CD4-positive, alpha-beta memory T cell (primary cell): ENCODE results near the gene ZFP69B. TPM values are rescaled to one million over a fixed set of nuclear protein-coding genes. Genes with fewer than 3 reads are reported as not detected.
A peak's percentile ranks its signal among the peaks of the same experiment; 100 is the strongest.

Experiments
- CTCF ChIA-PET: fragments of 350-600 bp; sonication (Branson Sonifier 250); formaldehyde crosslinking; loops from one replicate; lab custom pipeline; 2021; ENCODE audit warnings: inconsistent platforms; ENCODE audit not compliant: partially characterized antibody; lab: Charles Lee
- POLR2A ChIA-PET: fragments of 350-600 bp; sonication (Branson Sonifier 250); formaldehyde crosslinking; loops from one replicate; lab custom pipeline; 2021; ENCODE audit not compliant: partially characterized antibody; lab: Charles Lee
- DNase-seq, 5 donors: peaks; one replicate each; pipeline versions ENCODE4 v3.0.0 to v3.0.0-alpha.2; 2020 to 2022; ENCODE audit warnings: mixed read lengths in 1 of 5
- H3K27ac ChIP-seq: one replicate; pipeline ENCODE4 v1.7.0; 2013; ENCODE audit warnings: low read depth, low read length
- H3K27me3 ChIP-seq: 2 replicates; pipeline ENCODE4 v1.7.0; 2013; ENCODE audit warnings: mild to moderate bottlenecking, low read length, moderate library complexity; ENCODE audit not compliant: insufficient read depth
- H3K36me3 ChIP-seq: 2 replicates; pipeline ENCODE4 v1.7.0; 2013; ENCODE audit warnings: mild to moderate bottlenecking, low read length, moderate library complexity; ENCODE audit not compliant: insufficient read depth
- H3K4me1 ChIP-seq: 2 replicates; pipeline ENCODE4 v1.7.0; 2013; ENCODE audit warnings: mild to moderate bottlenecking, low read length, moderate library complexity; ENCODE audit not compliant: insufficient read depth
- H3K4me3 ChIP-seq, 2 donors: one replicate each; pipeline ENCODE4 v1.7.0; 2013; ENCODE audit warnings: low read length in 2 of 2, mild to moderate bottlenecking in 1 of 2
- H3K9me3 ChIP-seq, 2 donors: one replicate each; pipeline ENCODE4 v1.7.0; 2013; ENCODE audit warnings: low read length in 2 of 2, control low read depth in 1 of 2; ENCODE audit not compliant: control insufficient read depth in 1 of 2
- H3K27ac Mint-ChIP-seq, 7 donors: one replicate each; pipeline ENCODE4 v1.8.0; 2020 to 2021; ENCODE audit warnings: mixed read lengths in 7 of 7, mild to moderate bottlenecking in 6 of 7, inconsistent platforms in 3 of 7, moderate library complexity in 3 of 7
- H3K27me3 Mint-ChIP-seq, 2 donors: one replicate each; pipeline ENCODE4 v1.8.0; 2020 to 2021; ENCODE audit warnings: mixed read lengths in 2 of 2
- H3K36me3 Mint-ChIP-seq, 2 donors: one replicate each; pipeline ENCODE4 v1.8.0; 2020 to 2021; ENCODE audit warnings: mixed read lengths in 2 of 2, inconsistent platforms in 1 of 2, mild to moderate bottlenecking in 1 of 2
- H3K4me1 Mint-ChIP-seq, 4 donors: one replicate each; pipeline ENCODE4 v1.8.0; 2020 to 2021; ENCODE audit warnings: mixed read lengths in 4 of 4, mild to moderate bottlenecking in 1 of 4
- H3K4me3 Mint-ChIP-seq, 8 donors: one replicate each; pipeline ENCODE4 v1.8.0; 2020 to 2021; ENCODE audit warnings: mixed read lengths in 8 of 8, mild to moderate bottlenecking in 7 of 8, moderate library complexity in 6 of 8, inconsistent platforms in 3 of 8
- H3K9me3 Mint-ChIP-seq, 8 donors: one replicate each; pipeline ENCODE4 v1.8.0; 2020 to 2021; ENCODE audit warnings: mixed read lengths in 8 of 8, mild to moderate bottlenecking in 5 of 8, inconsistent platforms in 3 of 8, moderate library complexity in 1 of 8
- intact Hi-C: fragments of 100-400 bp; cut with micrococcal nuclease; formaldehyde crosslinking; loops from one replicate; pipeline ENCODE4 v1.15.1; 2023
- polyA plus RNA-seq, 2 donors: library from polyadenylated mRNA; unstranded; fragments of 300-500 nt; fragmentation: Illumina TruSeq; gene quantifications; one replicate each; pipeline ENCODE4 v1.2.3, GENCODE V29; 2021
- total RNA-seq, 2 experiments: library from RNA; stranded (reverse); gene quantifications; one replicate each; pipeline ENCODE4 v1.2.3, GENCODE V29; 2021

ZFP69B gene
- total and polyA plus RNA-seq, 4 experiments from 2014 or later: 2.1 to 7.9 (median 5.0) TPM

GRCh38 chr1:40432644-40433390 is 17.5 kb upstream of the ZFP69B start:
- Mint-ChIP-seq H3K27ac (peak overlapping the region in 1 of 7 donors; percentile 71), H3K27me3 (no peaks in the 10 kb centered on the region), H3K4me3 (no peak overlapping the region), H3K4me1 (no peaks in the 10 kb centered on the region), H3K9me3 (peaks cover 0 to 2% (median 0%) of the 10 kb centered on the region in 8 donors), H3K36me3 (no peaks in the 10 kb centered on the region)
- intact Hi-C loops: no loop called here
- Histone ChIP-seq H3K36me3 (no peaks in the 10 kb centered on the region), H3K27me3 (no peaks in the 10 kb centered on the region), H3K4me1 (no peaks in the 10 kb centered on the region), H3K9me3 (no peaks in the 10 kb centered on the region), H3K27ac (no peak overlapping the region), H3K4me3 (no peak overlapping the region)
- no peak for DNase-seq
- CTCF ChIA-PET: interaction anchor here (0.6 to 3.5 kb wide), 5 partner anchors 25 to 289 kb away, joined by 3 to 15 read pairs (median 3); no protein-coding TSS in a partner anchor
- POLR2A ChIA-PET: interaction anchor here (0.5 kb wide), 1 partner anchor 31 kb away, joined by 3 read pairs; no protein-coding TSS in a partner anchor

GRCh38 chr1:40435471-40435870 is 14.8 kb upstream of the ZFP69B start:
- Mint-ChIP-seq H3K4me1 (peaks cover 0 to 3% (median under 1%) of the 10 kb centered on the region in 4 donors), H3K4me3 (no peak overlapping the region), H3K9me3 (peaks cover 0 to 2% (median 0%) of the 10 kb centered on the region in 8 donors), H3K36me3 (no peaks in the 10 kb centered on the region), H3K27ac (no peak overlapping the region), H3K27me3 (no peaks in the 10 kb centered on the region)
- no peak for DNase-seq
- no peaks in the 10 kb centered on the region for H3K4me1 ChIP-seq
- no peak overlapping the region for H3K4me3 ChIP-seq
- POLR2A ChIA-PET: no interaction called here
- H3K27ac ChIP-seq: no peak overlapping the region
- no peaks in the 10 kb centered on the region for H3K9me3 ChIP-seq
- CTCF ChIA-PET: interaction anchor here (0.7 to 6.2 kb wide), 4 partner anchors 270 to 292 kb away, joined by 3 to 46 read pairs (median 10); no protein-coding TSS in a partner anchor
- no peaks in the 10 kb centered on the region for H3K27me3 ChIP-seq
- intact Hi-C loops: no loop called here
- no peaks in the 10 kb centered on the region for H3K36me3 ChIP-seq

- Mint-ChIP-seq H3K36me3 (no peaks in the 10 kb centered on the region), H3K9me3 (peaks cover 0 to 2% (median 0%) of the 10 kb centered on the region in 8 donors), H3K4me1 (peaks cover 0 to 3% (median under 1%) of the 10 kb centered on the region in 4 donors), H3K27me3 (no peaks in the 10 kb centered on the region), H3K27ac (no peak overlapping the region), H3K4me3 (no peak overlapping the region)
- Histone ChIP-seq H3K27me3 (no peaks in the 10 kb centered on the region), H3K4me3 (no peak overlapping the region), H3K27ac (no peak overlapping the region), H3K9me3 (no peaks in the 10 kb centered on the region), H3K36me3 (no peaks in the 10 kb centered on the region), H3K4me1 (no peaks in the 10 kb centered on the region)
- intact Hi-C loops: no loop called here
- POLR2A ChIA-PET: no interaction called here
- CTCF ChIA-PET: interaction anchor here (1.0 to 6.2 kb wide), 4 partner anchors 282 to 292 kb away, joined by 3 to 46 read pairs (median 10); no protein-coding TSS in a partner anchor
- no peak for DNase-seq
Observed at GRCh38 chr1:40435876-40436275, 14.4 kb upstream of the ZFP69B start.

GRCh38 chr1:40438391-40439015 is 11.8 kb upstream of the ZFP69B start:
- POLR2A ChIA-PET: interaction anchor here (1.3 kb wide), 1 partner anchor 11 kb away, joined by 3 read pairs; the partner anchor contains the start of gene ZFP69B
- DNase-seq: peak in 4 of 5 donors; percentile 19 to 44 (median 28)

GRCh38 chr1:40439247-40439646 is 11.0 kb upstream of the ZFP69B start:
- Histone ChIP-seq H3K9me3 (no peaks in the 10 kb centered on the region), H3K4me3 (no peak overlapping the region), H3K27me3 (no peaks in the 10 kb centered on the region), H3K36me3 (no peaks in the 10 kb centered on the region), H3K27ac (no peak overlapping the region), H3K4me1 (no peaks in the 10 kb centered on the region)
- Mint-ChIP-seq H3K4me1 (peaks cover 0 to 3% (median under 1%) of the 10 kb centered on the region in 4 donors), H3K36me3 (peaks cover 1 to 4% of the 10 kb centered on the region in 2 donors), H3K27ac (no peak overlapping the region), H3K27me3 (no peaks in the 10 kb centered on the region), H3K9me3 (peaks cover 0 to 2% (median 0%) of the 10 kb centered on the region in 8 donors), H3K4me3 (no peak overlapping the region)
- no peak for DNase-seq
- POLR2A ChIA-PET: interaction anchor here (0.6 kb wide), 1 partner anchor 211 kb away, joined by 4 read pairs; no protein-coding TSS in a partner anchor
- CTCF ChIA-PET: interaction anchor here (0.5 to 6.2 kb wide), 16 partner anchors 14 to 435 kb away, joined by 3 to 49 read pairs (median 6); no protein-coding TSS in a partner anchor
- intact Hi-C loops: no loop called here

More at GRCh38 chr1:40438391-40439015, 11.8 kb upstream of the ZFP69B start:
- H3K36me3 Mint-ChIP-seq: no peaks in the 10 kb centered on the region
- H3K27me3 ChIP-seq: no peaks in the 10 kb centered on the region
- no peaks in the 10 kb centered on the region for H3K36me3 ChIP-seq
- no peak overlapping the region for H3K27ac Mint-ChIP-seq
- no peaks in the 10 kb centered on the region for H3K9me3 ChIP-seq
- CTCF ChIA-PET: interaction anchor here (0.5 to 6.2 kb wide), 26 partner anchors 9 to 356 kb away, joined by 3 to 49 read pairs (median 4); no protein-coding TSS in a partner anchor
- H3K27me3 Mint-ChIP-seq: no peaks in the 10 kb centered on the region
- intact Hi-C loops: loop anchor here (1.0 kb wide), 2 partner anchors 285 to 294 kb away; no protein-coding TSS in a partner anchor
- no peaks in the 10 kb centered on the region for H3K4me1 ChIP-seq
- no peak overlapping the region for H3K4me3 Mint-ChIP-seq
- H3K4me3 ChIP-seq: no peak overlapping the region
- H3K27ac ChIP-seq: no peak overlapping the region
- H3K4me1 Mint-ChIP-seq: peaks cover 0 to 3% (median under 1%) of the 10 kb centered on the region in 4 donors
- H3K9me3 Mint-ChIP-seq: peaks cover 0 to 2% (median 0%) of the 10 kb centered on the region in 8 donors

GRCh38 chr1:40450495-40451237 is 390 bp downstream of the ZFP69B start:
- Mint-ChIP-seq H3K4me1 (peaks cover 18 to 25% (median 21%) of the 10 kb centered on the region in 4 donors), H3K27me3 (no peaks in the 10 kb centered on the region), H3K9me3 (peaks cover 2 to 54% (median 42%) of the 10 kb centered on the region in 8 donors), H3K27ac (peak overlapping the region; percentile 76 to 95 (median 89)), H3K36me3 (peaks cover 40 to 43% of the 10 kb centered on the region in 2 donors), H3K4me3 (peak overlapping the region; percentile 86 to 96 (median 93))
- DNase-seq: peak; percentile 44 to 92 (median 49)
- CTCF ChIA-PET: interaction anchor here (0.7 to 2.4 kb wide), 7 partner anchors 11 to 307 kb away, joined by 3 to 7 read pairs (median 6); partner anchors contain the start of gene ZNF684
- Histone ChIP-seq H3K9me3 (peaks cover 0 to 13% of the 10 kb centered on the region in 2 donors), H3K4me1 (peaks cover 18% of the 10 kb centered on the region), H3K27ac (peak overlapping the region; percentile 55), H3K27me3 (no peaks in the 10 kb centered on the region), H3K36me3 (no peaks in the 10 kb centered on the region), H3K4me3 (peak overlapping the region; percentile 69 to 75)
- POLR2A ChIA-PET: interaction anchor here (0.7 to 2.4 kb wide), 10 partner anchors 11 to 411 kb away, joined by 3 to 20 read pairs (median 4); partner anchors contain the start of genes CAP1, EXO5, RLF and ZFP69
- intact Hi-C loops: loop anchor here (1.0 to 5.0 kb wide), 3 partner anchors 58 to 80 kb away; partner anchors contain the start of genes EXO5 and ZNF684
